GM21423 (cell line): ENCODE data around the gene MCM9.

ENCODE experiments used
- ATAC-seq: cut with Tn5 transposase; IDR thresholded peaks from one replicate; pipeline ENCODE4 v1.9.1; 2021; ENCODE audit warnings: mild to moderate bottlenecking, moderate library complexity; ENCODE audit not compliant: unreplicated experiment

The MCM9 gene

GRCh38 chr6:118934461-118935330, at the start of gene MCM9:
MCM9 (minus strand) TSS chr6:118935159; CDS start chr6:118931723, 3,436 bp downstream.
- peak; percentile 94 for ATAC-seq

- peak; percentile 62 for ATAC-seq
Measured at GRCh38 chr6:118984342-118984741, 49.4 kb upstream of the MCM9 start.

GRCh38 chr6:118982575-118982911, 47.6 kb upstream of the MCM9 start:
- no peak for ATAC-seq

- no peak for ATAC-seq
Measured at GRCh38 chr6:118981884-118982574, 47.1 kb upstream of the MCM9 start.

GRCh38 chr6:118980063-118980462, 45.1 kb upstream of the MCM9 start:
- ATAC-seq = no peak

GRCh38 chr6:118974790-118975189, 39.8 kb upstream of the MCM9 start:
- no peak for ATAC-seq

- ATAC-seq = no peak
Measured at GRCh38 chr6:118971682-118972081, 36.7 kb upstream of the MCM9 start.

GRCh38 chr6:118970866-118971265, 35.9 kb upstream of the MCM9 start:
- no peak for ATAC-seq

- no peak for ATAC-seq
Measured at GRCh38 chr6:118968416-118968815, 33.5 kb upstream of the MCM9 start.

GRCh38 chr6:118967239-118967638, 32.3 kb upstream of the MCM9 start:
- no peak for ATAC-seq

- ATAC-seq = no peak
Measured at GRCh38 chr6:118965843-118966370, 30.9 kb upstream of the MCM9 start.

GRCh38 chr6:118965371-118965770, 30.4 kb upstream of the MCM9 start:
- ATAC-seq = no peak

- ATAC-seq = no peak
Measured at GRCh38 chr6:118963003-118963402, 28.0 kb upstream of the MCM9 start.

GRCh38 chr6:118959903-118960302, 24.9 kb upstream of the MCM9 start:
- ATAC-seq = no peak

- ATAC-seq = no peak
Measured at GRCh38 chr6:118953391-118953790, 18.4 kb upstream of the MCM9 start.

GRCh38 chr6:118952683-118953082, 17.7 kb upstream of the MCM9 start:
- no peak for ATAC-seq

GRCh38 chr6:118945217-118945616, 10.3 kb upstream of the MCM9 start:
- ATAC-seq = no peak

GRCh38 chr6:118940770-118941169, 5.8 kb upstream of the MCM9 start:
- no peak for ATAC-seq

GRCh38 chr6:118939683-118940082, 4.7 kb upstream of the MCM9 start:
- no peak for ATAC-seq

- no peak for ATAC-seq
Measured at GRCh38 chr6:118935978-118936703, 1.2 kb upstream of the MCM9 start.

- peak; percentile 6 for ATAC-seq
Measured at GRCh38 chr6:118935331-118935668, 341 bp upstream of the MCM9 start.
